ENCODE measurements around the gene ZNF679.

DNA sequence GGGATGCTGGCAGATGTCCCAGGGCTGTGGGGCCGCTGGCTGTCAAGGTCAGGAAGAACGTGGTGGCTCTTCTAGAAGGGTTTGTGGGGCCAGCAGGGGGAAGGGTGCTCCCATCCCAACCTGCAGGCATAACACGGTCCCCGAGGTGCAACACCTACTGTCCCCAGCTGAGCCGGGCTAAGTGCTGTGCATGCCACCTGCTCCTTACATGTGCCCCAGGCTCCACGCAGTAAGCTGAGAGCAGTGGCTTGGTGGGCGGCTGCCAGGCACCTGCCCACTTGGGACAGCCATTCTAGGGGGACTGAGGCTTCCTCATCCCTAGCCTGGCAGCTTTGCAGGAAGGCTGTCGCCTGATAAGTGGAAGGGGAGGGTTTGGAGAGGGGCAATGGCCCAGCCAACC, 35.5 kb upstream of the ZNF679 start:
- no peak for TF ChIP-seq FOXM1 (IDR thresholded peaks at IDR 0.05; ENCODE audit: borderline replicate concordance, low read depth)
- TF ChIP-seq, protein P1, sequence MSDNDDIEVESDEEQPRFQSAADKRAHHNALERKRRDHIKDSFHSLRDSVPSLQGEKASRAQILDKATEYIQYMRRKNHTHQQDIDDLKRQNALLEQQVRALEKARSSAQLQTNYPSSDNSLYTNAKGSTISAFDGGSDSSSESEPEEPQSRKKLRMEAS (IDR thresholded peaks at IDR 0.05) = no peak
- no peak for TF ChIP-seq TAF1 (IDR thresholded peaks at IDR 0.05; ENCODE audit: low read depth)
- TF ChIP-seq, protein P2, sequence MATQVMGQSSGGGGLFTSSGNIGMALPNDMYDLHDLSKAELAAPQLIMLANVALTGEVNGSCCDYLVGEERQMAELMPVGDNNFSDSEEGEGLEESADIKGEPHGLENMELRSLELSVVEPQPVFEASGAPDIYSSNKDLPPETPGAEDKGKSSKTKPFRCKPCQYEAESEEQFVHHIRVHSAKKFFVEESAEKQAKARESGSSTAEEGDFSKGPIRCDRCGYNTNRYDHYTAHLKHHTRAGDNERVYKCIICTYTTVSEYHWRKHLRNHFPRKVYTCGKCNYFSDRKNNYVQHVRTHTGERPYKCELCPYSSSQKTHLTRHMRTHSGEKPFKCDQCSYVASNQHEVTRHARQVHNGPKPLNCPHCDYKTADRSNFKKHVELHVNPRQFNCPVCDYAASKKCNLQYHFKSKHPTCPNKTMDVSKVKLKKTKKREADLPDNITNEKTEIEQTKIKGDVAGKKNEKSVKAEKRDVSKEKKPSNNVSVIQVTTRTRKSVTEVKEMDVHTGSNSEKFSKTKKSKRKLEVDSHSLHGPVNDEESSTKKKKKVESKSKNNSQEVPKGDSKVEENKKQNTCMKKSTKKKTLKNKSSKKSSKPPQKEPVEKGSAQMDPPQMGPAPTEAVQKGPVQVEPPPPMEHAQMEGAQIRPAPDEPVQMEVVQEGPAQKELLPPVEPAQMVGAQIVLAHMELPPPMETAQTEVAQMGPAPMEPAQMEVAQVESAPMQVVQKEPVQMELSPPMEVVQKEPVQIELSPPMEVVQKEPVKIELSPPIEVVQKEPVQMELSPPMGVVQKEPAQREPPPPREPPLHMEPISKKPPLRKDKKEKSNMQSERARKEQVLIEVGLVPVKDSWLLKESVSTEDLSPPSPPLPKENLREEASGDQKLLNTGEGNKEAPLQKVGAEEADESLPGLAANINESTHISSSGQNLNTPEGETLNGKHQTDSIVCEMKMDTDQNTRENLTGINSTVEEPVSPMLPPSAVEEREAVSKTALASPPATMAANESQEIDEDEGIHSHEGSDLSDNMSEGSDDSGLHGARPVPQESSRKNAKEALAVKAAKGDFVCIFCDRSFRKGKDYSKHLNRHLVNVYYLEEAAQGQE (IDR thresholded peaks at IDR 0.05; ENCODE audit: low read depth) = no peak
- no peak for TF ChIP-seq CEBPB (IDR thresholded peaks at IDR 0.05)
- no peak for TF ChIP-seq EGR1 (IDR thresholded peaks at IDR 0.05)
- no peak for TF ChIP-seq EP300 (IDR thresholded peaks at IDR 0.05; ENCODE audit: borderline replicate concordance)
- no peak for TF ChIP-seq YY1 (IDR thresholded peaks at IDR 0.05; ENCODE audit: low read depth)

All from Ishikawa (cell line).